Astrocyte of the cerebellum (primary cell): ENCODE data around the gene TMEM63C.
A peak's percentile ranks its signal among the peaks of the same experiment; 100 is the strongest.

Experiments used
- DNase-seq: peaks from one replicate; pipeline ENCODE4 v3.0.0-alpha.2; 2011; ENCODE audit warnings: low read depth
- H3K4me3 ChIP-seq: 2 replicates; pipeline ENCODE4 v1.5.1; 2011; ENCODE audit warnings: mild to moderate bottlenecking, low read depth, low read length, moderate library complexity
- in situ Hi-C: cut with HindIII; loops from 2 replicates; pipeline ENCODE4 v1.10.0; 2017; ENCODE audit warnings: low sequenced_read_pairs
- TF ChIP-seq, protein P1 (sequence below): IDR thresholded peaks from 2 replicates; pipeline ENCODE4 v1.5.1; 2012; ENCODE audit warnings: low read length, low read depth, moderate library complexity, mild to moderate bottlenecking; ENCODE audit errors: missing control alignments

The TMEM63C gene

GRCh38 chr14:77145975-77146740 is 35.4 kb upstream of the TMEM63C start:
- TF ChIP-seq, protein P1, sequence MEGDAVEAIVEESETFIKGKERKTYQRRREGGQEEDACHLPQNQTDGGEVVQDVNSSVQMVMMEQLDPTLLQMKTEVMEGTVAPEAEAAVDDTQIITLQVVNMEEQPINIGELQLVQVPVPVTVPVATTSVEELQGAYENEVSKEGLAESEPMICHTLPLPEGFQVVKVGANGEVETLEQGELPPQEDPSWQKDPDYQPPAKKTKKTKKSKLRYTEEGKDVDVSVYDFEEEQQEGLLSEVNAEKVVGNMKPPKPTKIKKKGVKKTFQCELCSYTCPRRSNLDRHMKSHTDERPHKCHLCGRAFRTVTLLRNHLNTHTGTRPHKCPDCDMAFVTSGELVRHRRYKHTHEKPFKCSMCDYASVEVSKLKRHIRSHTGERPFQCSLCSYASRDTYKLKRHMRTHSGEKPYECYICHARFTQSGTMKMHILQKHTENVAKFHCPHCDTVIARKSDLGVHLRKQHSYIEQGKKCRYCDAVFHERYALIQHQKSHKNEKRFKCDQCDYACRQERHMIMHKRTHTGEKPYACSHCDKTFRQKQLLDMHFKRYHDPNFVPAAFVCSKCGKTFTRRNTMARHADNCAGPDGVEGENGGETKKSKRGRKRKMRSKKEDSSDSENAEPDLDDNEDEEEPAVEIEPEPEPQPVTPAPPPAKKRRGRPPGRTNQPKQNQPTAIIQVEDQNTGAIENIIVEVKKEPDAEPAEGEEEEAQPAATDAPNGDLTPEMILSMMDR: no peak
- in situ Hi-C loops: no loop called here
- no peak for DNase-seq
- no peak overlapping the region for H3K4me3 ChIP-seq

- TF ChIP-seq, protein P1: no peak
- in situ Hi-C loops: no loop called here
- no peak for DNase-seq
- H3K4me3 ChIP-seq: no peak overlapping the region
These were observed 32.9 kb upstream of the TMEM63C start for GRCh38 chr14:77148510-77149231.

DNA sequence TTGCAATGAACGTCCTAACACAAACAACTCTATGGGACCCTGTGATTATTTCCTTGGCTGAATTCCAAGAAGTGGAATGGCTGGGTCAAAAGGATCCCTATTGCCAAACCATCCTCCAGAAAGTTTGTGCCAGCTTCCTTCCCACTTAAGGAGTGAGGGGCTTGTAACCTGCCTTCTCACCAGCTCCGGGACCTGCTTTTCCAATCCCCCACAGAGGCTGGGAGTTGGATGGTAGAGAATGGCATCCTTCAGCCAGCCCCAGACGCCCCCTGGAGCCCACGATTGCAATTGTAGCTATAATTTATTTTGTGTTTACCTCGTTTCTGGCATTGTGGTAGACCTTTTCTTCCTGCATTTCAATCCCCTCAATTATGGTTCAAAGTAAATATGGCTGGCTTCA is 30.4 kb upstream of the TMEM63C start:
- no peak overlapping the region for H3K4me3 ChIP-seq
- in situ Hi-C loops: no loop called here
- no peak for DNase-seq
- TF ChIP-seq, protein P1: peak; percentile 67

DNA sequence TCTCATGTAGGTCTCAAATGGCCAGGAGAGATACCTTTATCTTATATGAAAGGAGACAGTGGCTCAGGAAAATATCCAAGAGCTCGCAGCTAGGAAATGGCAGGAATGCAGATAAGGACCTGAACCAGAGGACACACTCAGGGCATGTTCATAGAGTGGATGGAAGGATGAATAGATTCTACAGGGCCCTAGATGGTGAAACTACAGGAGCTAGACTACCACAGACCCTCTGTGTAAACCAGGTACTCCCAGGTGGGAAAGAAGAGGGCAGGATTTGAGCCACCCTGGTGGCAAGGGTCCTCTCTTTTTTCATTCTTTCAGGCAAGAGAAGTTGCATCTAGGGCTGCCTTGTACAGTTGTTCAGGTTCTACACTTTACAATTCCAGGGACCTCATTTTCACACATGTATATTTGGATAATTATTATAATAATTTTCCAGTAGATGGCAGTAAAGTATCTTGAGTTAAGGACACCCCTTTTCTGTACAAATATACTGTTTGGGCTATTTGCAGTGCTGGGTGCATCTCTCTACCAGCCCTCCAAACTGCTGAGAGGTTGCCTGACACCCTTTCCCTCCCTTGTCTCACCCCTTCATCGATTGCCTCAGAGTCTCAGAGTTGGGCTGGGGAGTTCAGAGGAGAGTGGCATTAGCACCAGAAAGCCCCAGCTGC is 29.5 kb upstream of the TMEM63C start:
- no peak overlapping the region for H3K4me3 ChIP-seq
- in situ Hi-C loops: no loop called here

DNA sequence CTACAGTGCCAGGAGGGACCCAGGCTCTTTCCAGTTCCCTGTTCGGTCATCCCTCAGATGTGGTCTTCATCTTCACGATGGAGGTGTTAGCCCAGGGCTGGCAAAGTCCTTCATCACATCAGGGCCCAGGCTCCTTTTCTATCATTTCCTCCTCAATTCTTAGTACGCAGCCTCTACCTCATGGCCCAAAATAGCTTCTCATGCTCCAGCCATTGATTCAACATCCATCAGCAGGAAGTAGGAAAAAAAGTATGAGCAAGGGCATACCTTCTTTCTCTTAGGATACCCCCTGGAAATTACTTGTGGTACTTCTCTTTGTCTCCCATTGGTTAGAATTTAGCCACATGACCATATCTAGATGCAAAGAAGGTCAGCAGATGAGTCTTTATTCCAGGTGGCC is 27.8 kb upstream of the TMEM63C start:
- TF ChIP-seq, protein P1: no peak
- DNase-seq: no peak
- in situ Hi-C loops: no loop called here
- H3K4me3 ChIP-seq: no peak overlapping the region

More for the DNA sequence above, 29.5 kb upstream of the TMEM63C start:
- no peak for DNase-seq
- TF ChIP-seq, protein P1: no peak

DNA sequence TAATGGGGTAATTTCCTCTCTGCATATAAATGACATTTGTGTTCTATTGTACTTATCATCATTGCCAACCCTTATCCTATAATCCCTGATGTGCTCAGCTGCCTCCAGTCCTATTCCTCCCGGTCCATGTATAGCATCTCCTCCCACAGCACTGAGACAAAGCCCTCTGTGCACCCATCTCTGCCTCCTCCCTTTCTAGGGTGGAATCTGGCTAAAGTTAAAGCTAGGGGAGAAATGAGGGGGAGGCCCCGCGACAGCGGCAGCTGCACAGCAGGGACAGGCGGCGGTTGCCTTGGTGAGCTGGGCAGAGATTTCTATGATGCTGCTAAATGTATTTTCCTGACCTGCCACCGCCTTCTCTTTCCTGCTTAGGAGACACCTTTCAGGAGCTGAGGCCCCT is 27.2 kb upstream of the TMEM63C start:
- H3K4me3 ChIP-seq: no peak overlapping the region
- in situ Hi-C loops: no loop called here
- no peak for DNase-seq
- TF ChIP-seq, protein P1: no peak
